ENCODE data around the gene DMD.
A peak's percentile ranks its signal among the peaks of the same experiment; 100 is the strongest.

Gene DMD

GRCh38 chrX:31130457-31131220, 2080.7 kb downstream of the DMD start:
- no peak for DNase-seq

GRCh38 chrX:31128855-31129254, 2082.5 kb downstream of the DMD start:
- DNase-seq: no peak

- DNase-seq: no peak
Observed at GRCh38 chrX:31127716-31128115, 2083.6 kb downstream of the DMD start.

GRCh38 chrX:31126205-31126604, 2085.1 kb downstream of the DMD start:
- no peak for DNase-seq

GRCh38 chrX:31124536-31124935, 2086.8 kb downstream of the DMD start:
- DNase-seq: no peak

GRCh38 chrX:31123335-31123734, 2088.0 kb downstream of the DMD start:
- DNase-seq: no peak

- DNase-seq: no peak
Observed at GRCh38 chrX:31117266-31117665, 2094.1 kb downstream of the DMD start.

GRCh38 chrX:31115398-31115797, 2096.0 kb downstream of the DMD start:
- DNase-seq: no peak

GRCh38 chrX:31114858-31115257, 2096.5 kb downstream of the DMD start:
- DNase-seq: no peak

- DNase-seq: no peak
Observed at GRCh38 chrX:31112226-31112999, 2098.9 kb downstream of the DMD start.

- no peak for DNase-seq
Observed at GRCh38 chrX:31110657-31111056, 2100.7 kb downstream of the DMD start.

- DNase-seq: peak in 1 of 2 donors; percentile 23
Observed at GRCh38 chrX:31099536-31100090, 2111.7 kb downstream of the DMD start.

GRCh38 chrX:31098079-31098478, 2113.3 kb downstream of the DMD start:
- no peak for DNase-seq

- DNase-seq: no peak
Observed at GRCh38 chrX:31093639-31093975, 2117.7 kb downstream of the DMD start.

GRCh38 chrX:31092970-31093638, 2118.2 kb downstream of the DMD start:
- no peak for DNase-seq

GRCh38 chrX:31092476-31092875, 2118.9 kb downstream of the DMD start:
- no peak for DNase-seq

GRCh38 chrX:31091819-31092218, 2119.5 kb downstream of the DMD start:
- DNase-seq: no peak

GRCh38 chrX:31074522-31074921, 2136.8 kb downstream of the DMD start:
- no peak for DNase-seq

GRCh38 chrX:31071725-31072124, 2139.6 kb downstream of the DMD start, which contains the start of gene FTHL17:
Gene FTHL17, minus strand, starts transcription at chrX:31072041. Its CDS starts 88 bp downstream, at chrX:31071953.
- no peak for DNase-seq

GRCh38 chrX:31071262-31071661, 2140.1 kb downstream of the DMD start:
- no peak for DNase-seq

- DNase-seq: peak in 1 of 2 donors; percentile 2
Observed at GRCh38 chrX:31070057-31070468, 2141.3 kb downstream of the DMD start.

All from stimulated activated CD4-positive, alpha-beta T cell treated with anti-CD3 and anti-CD28 coated beads, Interleukin-2, amount 100 ng/mL, for 24 hours (primary cell).